ENCODE data around the gene DYNC1H1.

The DYNC1H1 gene

GRCh38 chr14:101929096-101929495 lies 35.3 kb upstream of the DYNC1H1 start:
- TF ChIP-seq CTCF (IDR thresholded peaks at IDR 0.05; ENCODE audit: low read length, missing control alignments): no peak
- DNase-seq (ENCODE audit: low read depth): no peak
- no peak overlapping the region for H3K4me3 ChIP-seq (replicated peaks; ENCODE audit: low read depth, low read length)

GRCh38 chr14:101929946-101930345 lies 34.4 kb upstream of the DYNC1H1 start:
- TF ChIP-seq CTCF (IDR thresholded peaks at IDR 0.05; ENCODE audit: low read length, missing control alignments): no peak
- no peak for DNase-seq (ENCODE audit: low read depth)
- no peak overlapping the region for H3K4me3 ChIP-seq (replicated peaks; ENCODE audit: low read depth, low read length)

- no peak overlapping the region for H3K4me3 ChIP-seq (replicated peaks; ENCODE audit: low read depth, low read length)
- no peak for TF ChIP-seq CTCF (IDR thresholded peaks at IDR 0.05; ENCODE audit: low read length, missing control alignments)
These were observed 31.7 kb upstream of the DYNC1H1 start for GRCh38 chr14:101932673-101933072.

GRCh38 chr14:101933209-101933608 lies 31.2 kb upstream of the DYNC1H1 start:
- no peak overlapping the region for H3K4me3 ChIP-seq (replicated peaks; ENCODE audit: low read depth, low read length)
- DNase-seq (ENCODE audit: low read depth): no peak
- no peak for TF ChIP-seq CTCF (IDR thresholded peaks at IDR 0.05; ENCODE audit: low read length, missing control alignments)

More at GRCh38 chr14:101932673-101933072, 31.7 kb upstream of the DYNC1H1 start:
- no peak for DNase-seq (ENCODE audit: low read depth)

- H3K4me3 ChIP-seq (replicated peaks; ENCODE audit: low read depth, low read length): no peak overlapping the region
- DNase-seq (ENCODE audit: low read depth): no peak
- no peak for TF ChIP-seq CTCF (IDR thresholded peaks at IDR 0.05; ENCODE audit: low read length, missing control alignments)
These were observed 29.7 kb upstream of the DYNC1H1 start for GRCh38 chr14:101934601-101935150.

GRCh38 chr14:101937926-101938767 lies 26.2 kb upstream of the DYNC1H1 start:
- DNase-seq (ENCODE audit: low read depth): no peak
- no peak for TF ChIP-seq CTCF (IDR thresholded peaks at IDR 0.05; ENCODE audit: low read length, missing control alignments)
- no peak overlapping the region for H3K4me3 ChIP-seq (replicated peaks; ENCODE audit: low read depth, low read length)

Data from fibroblast of pulmonary artery (primary cell).